Stimulated activated CD8-positive, alpha-beta memory T cell treated with anti-CD3 and anti-CD28 coated beads, Interleukin-4, amount 100 ng/mL, for 24 hours (primary cell): Measurements from ENCODE around the gene PGAP3.
A peak's percentile ranks its signal among the peaks of the same experiment; 100 is the strongest.

Source experiments
- DNase-seq: peaks from one replicate; pipeline ENCODE4 v3.0.0-alpha.2; 2020; ENCODE audit warnings: low read depth

The PGAP3 gene

DNA sequence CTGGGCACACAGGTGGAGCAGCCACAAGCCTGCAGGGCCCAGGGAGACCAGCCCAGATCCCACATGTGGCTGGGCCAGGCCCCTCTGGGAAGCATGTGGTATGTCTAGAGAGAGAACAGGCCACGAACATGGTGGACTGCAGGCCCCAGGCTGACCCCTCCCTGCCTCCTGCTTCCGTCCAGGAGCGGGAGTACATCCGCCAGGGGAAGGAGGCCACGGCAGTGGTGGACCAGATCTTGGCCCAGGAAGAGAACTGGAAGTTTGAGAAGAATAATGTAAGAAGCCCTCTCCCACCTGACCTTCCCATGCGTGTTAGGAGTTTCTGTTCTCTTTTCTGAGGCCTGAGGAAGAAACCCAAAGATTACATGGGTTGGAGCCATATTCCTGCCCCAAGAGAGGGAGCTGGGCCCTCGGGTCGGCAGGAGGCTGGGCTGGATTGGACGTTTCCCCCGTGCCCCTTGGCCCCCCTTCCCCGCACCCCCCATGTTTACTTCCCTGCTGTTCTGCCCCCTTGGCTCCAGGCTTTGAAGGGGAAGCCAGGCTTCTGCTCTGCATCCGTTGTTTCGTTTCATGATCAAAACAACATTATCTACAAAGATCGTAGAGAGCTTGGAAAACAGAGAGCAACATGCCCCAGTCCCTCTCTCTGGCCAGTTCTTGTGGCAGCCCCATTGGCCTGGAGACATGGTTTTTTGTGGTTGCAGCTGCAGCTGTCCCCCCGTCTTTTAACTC, 28.4 kb downstream of the PGAP3 start:
- DNase-seq = no peak

- DNase-seq = no peak
Measured at GRCh38 chr17:39658760-39659159, 29.1 kb downstream of the PGAP3 start.

- DNase-seq = no peak
Measured at GRCh38 chr17:39658346-39658745, 29.5 kb downstream of the PGAP3 start.

GRCh38 chr17:39655105-39655504, 32.8 kb downstream of the PGAP3 start:
- DNase-seq = no peak

DNA sequence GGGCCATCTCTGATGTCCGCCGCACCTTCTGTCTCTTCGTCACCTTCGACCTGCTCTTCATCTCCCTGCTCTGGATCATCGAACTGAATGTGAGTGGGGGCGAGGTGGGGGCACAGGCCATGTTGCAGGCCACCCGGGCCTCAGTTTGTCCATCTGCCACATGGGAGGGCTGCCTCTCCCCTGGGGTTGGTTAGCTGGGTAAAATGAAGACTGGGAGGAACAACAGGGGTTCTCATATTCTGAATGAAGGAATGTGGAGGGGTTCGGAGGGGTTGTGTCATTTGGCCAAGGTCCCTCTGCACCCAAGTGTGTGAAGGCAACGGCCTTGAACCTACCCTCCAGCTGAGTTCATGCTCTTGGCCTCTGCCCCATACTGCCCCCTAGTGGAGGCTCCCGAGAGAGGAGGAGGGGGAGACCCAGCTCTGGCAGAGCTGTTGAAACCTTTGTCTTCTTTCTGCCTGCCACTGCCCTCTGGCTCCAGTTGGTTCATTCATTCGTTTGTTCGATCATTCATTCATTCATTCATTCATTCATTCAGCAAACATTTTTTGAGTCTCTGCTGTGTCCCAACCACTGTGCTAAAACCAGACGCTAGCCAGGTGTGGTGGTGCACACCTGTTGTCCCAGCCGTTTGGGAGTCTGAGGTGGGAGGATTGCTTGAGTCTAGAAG, 34.1 kb downstream of the PGAP3 start:
- DNase-seq = peak; percentile 71

DNA sequence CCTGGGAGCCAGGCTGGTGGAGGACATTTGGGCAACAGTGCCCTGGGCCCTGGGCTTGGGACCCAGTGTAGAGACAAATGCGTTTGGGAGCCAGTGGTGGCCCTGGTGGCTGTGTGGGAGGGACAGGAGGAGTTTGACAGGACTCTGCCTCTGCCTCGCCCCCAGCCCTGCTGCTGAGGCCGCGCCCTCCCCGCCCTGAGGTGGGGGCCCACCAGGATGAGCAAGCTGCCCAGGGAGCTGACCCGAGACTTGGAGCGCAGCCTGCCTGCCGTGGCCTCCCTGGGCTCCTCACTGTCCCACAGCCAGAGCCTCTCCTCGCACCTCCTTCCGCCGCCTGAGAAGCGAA, 34.6 kb downstream of the PGAP3 start:
- DNase-seq = no peak

- no peak for DNase-seq
Measured at GRCh38 chr17:39652587-39653315, 35.1 kb downstream of the PGAP3 start.

DNA sequence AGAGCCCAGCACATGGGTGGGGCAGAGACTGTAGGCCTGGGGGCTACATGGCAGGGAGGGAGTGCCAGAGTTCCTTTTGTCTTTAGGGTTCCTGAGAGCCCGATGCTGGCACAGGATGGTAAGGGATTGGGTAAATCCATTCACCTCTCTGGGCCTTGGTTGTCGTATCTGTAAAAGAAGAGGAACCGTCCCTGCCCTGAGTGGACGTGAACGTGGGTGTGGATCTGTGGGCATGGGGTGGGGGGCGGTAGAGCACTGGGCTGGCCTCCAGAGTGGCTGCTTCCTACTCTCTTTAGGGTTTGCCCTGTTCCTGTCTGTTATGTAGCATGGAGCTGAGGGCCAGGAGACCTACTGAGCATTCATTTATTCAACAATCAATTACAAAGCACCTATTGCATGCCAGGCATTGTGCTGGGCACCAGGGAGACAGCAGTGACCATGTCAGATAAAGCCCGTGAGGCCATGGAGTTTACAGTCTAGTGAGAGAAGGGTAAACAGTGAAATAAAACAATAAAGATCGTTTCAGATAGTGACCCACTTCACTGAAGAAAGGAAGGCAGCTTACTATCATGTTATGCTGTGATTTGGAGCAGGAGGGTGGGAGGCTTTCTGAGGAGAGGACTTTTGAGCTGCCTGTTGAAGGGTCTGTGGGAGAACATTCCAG, 35.8 kb downstream of the PGAP3 start:
- no peak for DNase-seq

DNA sequence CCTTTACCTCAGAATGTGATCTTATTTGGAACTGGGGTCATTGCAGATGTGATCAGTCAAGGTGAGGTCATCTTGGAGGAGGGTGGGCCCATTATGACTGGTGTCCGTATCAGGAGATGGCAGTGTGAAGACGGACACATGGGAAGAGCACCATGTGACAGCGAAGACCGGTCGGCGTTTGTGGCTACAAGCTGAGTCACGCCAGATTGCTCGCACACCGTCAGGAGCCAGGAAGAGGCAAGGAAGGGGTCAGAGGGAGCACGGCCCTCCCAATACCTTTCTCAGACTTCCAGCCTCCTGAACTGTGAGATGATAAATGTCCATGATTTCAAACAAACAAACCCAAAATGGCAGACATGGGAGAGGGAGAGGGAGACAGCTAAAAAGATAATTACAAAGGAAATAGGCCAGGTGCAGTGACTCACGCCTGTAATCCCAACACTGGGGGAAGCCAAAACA, 37.7 kb downstream of the PGAP3 start:
- no peak for DNase-seq

- DNase-seq = no peak
Measured at GRCh38 chr17:39648616-39649366, 39.1 kb downstream of the PGAP3 start.

DNA sequence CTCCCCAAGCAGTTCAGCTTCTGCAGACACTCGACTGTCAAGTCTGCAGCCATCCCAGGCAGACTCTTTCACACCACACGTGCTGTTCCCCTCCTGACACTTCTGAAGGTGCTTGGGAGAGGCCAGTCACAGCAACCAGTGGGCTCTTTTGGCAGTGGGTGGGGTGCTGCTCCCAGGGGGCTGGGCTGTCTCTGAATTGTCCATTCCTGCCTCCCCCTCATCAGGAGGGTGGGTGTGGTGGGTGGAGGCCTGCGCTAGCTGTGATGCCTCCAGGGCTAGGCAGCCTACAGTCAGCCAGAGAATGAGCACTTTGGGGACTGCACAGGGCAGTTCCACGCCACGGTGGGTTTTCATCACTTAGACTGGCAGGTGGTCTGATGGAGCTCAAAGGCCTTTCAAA, 40.6 kb downstream of the PGAP3 start:
- no peak for DNase-seq

DNA sequence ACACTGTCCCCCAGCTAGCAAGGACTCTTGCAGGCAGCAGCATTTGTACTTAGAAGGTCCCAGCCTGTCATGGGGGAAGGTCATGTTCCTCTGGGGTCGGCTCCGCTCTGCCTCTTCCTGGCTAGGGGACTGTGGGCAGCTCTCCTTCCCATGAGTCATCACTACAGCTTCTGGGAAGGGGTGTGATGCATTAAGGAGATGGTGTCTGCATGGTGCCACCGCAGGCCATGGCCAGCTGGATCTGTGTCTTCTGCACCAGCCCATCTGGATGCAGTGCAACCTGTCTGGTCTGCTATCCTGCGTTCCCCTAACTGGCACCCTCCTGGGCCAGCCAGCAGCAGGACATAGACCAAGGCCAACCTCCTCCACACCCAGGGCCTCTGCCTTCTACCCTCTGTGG, 44.6 kb downstream of the PGAP3 start:
- no peak for DNase-seq

DNA sequence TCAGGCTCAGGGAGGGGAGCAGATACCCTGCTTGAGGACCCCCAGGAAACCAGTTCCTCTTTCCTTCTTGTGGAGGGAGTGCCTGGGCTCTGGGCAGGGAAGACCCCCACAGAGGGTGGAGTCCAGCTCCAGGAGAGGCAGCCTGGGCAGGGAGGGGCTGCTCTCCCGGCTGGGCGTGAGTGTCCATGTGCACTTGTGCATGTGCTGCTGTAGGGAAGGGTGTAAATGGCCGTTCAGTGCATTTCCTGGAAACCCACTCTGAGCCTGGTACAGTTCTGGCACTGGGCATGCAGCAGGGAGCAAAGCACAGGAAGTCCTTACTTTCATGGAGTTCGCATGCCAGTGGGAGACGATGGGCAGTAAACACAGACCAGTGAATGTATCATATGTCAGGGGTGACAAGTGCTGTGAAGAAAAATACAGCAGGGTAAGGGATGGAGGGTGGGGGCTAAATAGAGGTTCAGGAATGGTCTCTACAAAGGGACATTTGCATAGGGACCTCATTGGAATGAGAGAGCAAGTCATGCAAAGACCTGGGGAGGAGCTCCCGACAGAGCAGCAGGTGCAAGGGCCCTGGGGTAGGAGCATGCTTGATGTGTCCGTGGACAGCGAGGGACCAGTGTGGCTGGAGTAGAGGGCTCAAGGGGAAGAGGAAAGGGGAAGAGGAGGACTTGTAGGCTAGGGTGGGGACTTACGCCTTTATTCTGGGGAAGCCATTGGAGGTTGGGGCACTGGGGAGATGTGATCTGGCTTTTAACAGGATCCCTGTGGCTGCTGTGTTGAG, 45.4 kb downstream of the PGAP3 start:
- no peak for DNase-seq

GRCh38 chr17:39641883-39642282, 46.0 kb downstream of the PGAP3 start:
- DNase-seq = no peak

- DNase-seq = no peak
Measured at GRCh38 chr17:39641097-39641496, 46.8 kb downstream of the PGAP3 start.

DNA sequence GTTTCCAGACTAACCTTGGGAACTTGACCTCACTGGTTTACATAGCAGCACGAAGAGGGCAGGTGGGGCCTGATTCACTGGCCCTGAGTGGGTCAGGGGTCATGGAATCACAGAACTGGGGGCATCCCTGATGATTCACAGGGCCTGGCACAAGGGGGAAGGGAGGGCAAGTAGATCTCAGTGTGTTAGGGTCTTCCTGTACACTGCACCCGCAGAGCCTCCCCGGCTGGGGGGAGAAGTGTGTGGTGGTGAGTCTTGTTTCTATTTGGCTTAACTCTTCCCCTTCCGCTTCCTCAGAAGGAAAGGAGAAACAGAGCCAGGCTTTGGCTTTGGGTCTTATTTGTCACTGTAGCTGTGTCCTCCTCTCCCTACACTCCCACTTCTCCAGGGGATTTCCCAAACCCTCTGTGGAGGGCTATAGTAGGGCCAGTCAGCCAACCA, 47.2 kb downstream of the PGAP3 start:
- DNase-seq = no peak

DNA sequence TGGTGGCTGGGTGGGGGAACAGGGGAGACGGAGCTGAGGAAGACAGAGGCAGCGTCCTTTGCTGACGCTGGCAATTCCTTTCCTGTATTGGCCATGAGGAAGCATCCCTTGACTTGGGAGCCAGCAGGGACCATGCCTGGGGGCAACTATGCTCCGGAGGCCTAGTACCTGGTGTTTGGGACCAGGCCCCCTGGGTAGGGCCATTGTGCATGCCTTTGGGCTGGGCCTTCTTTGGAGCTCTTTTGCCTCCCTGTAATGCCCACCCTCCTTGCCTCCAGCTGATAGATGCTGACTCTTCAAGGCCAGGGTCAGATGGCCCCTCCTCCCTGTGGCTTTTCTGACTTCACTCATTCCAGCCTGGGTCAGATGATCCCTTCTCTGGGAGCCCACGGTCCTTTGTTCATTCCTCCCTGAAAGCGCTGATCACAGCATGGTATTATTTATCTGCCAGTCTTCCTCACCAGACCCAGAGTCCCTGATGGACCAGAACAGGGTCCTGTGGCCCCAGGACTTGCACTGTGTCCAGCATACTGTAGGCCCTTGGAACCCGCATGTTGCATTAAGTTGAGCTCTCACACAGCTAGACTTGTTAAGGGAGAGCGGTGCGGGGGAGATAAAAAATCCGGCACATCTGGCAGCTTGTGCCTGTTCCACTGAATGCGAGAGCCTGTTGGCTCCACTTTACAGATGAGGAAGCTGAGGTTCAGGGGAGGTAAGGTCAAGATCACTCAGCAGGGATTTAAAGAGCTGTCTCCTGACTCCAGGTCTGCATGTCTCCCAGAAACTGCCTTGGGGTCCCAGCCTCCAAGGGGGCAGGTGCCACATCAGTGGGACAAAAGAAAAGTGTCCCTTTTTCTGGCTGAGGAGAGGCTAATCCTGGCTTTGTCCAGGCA, 48.0 kb downstream of the PGAP3 start:
- DNase-seq = no peak

DNA sequence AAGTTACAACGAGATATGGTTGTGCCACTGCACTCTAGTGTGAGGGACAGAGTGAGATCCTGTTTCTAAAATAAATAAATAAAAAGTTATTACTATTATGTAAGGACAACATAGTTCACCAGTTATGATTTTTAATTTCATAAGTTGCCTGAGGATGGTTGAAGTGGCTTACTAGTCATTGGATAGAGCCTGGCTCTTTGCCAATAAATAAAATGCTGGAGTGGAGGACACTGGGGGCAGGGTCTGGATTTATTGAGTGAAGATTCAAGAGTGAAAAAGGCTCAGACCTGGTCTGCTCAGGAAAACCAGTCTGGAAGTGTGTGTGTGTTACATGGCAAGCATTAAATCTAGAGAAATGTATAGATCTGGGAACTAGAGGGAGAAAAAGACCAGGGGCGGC, 48.8 kb downstream of the PGAP3 start:
- DNase-seq = no peak

- DNase-seq = no peak
Measured at GRCh38 chr17:39638317-39638716, 49.5 kb downstream of the PGAP3 start.
